ENCODE results near the gene CAMKMT.

CAMKMT gene

GRCh38 chr2:44651974-44652373, 290.2 kb downstream of the CAMKMT start:
- DNase-seq (ENCODE audit: low spot score): no peak

- no peak for DNase-seq (ENCODE audit: low spot score)
These were observed 291.0 kb downstream of the CAMKMT start for GRCh38 chr2:44652701-44653100.

GRCh38 chr2:44655401-44655864, 293.7 kb downstream of the CAMKMT start:
- no peak for DNase-seq (ENCODE audit: low spot score)

DNA sequence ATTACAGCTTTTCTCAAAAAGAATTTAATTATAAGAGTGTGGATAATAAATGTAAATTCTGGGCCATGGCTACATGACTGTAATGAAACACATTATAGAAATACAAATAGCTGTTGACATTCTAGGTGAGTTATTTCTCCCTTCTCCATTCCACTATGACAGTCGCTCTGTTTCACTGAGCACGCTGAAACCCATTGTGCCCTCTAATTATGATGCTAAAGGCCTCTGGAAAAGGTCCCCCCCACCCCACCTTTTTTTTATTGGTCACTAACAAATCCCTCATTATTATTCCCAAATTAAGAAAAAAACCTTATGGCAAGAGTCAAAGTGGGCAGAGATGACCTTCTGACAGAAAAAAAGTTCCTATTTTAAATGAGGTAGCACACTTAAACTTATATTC, 294.7 kb downstream of the CAMKMT start:
- DNase-seq (ENCODE audit: low spot score): no peak

- DNase-seq (ENCODE audit: low spot score): no peak
These were observed 301.8 kb downstream of the CAMKMT start for GRCh38 chr2:44663471-44664073.

DNA sequence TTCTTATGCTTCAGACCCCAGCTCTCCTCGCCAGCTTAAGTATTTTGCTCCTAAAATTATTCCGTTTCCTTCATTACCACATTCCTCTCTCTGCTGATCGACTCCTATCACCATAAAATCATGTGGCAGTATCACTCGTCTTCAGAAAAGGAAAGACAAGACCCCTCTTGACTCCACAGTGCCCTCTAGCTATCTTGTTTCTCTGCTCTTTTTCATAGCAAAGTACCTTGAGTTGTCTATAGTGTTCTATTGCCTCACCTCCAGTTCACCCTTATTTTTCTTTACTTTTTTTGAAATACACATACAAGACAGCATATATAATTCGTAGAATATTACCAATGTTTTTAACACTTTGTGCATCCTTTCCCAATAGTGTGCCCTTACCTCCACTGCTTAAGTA, 306.6 kb downstream of the CAMKMT start:
- DNase-seq (ENCODE audit: low spot score): peak; percentile 53

- no peak for DNase-seq (ENCODE audit: low spot score)
These were observed 309.5 kb downstream of the CAMKMT start for GRCh38 chr2:44671276-44671675.

GRCh38 chr2:44671916-44672315, 310.2 kb downstream of the CAMKMT start:
- DNase-seq (ENCODE audit: low spot score): no peak

DNA sequence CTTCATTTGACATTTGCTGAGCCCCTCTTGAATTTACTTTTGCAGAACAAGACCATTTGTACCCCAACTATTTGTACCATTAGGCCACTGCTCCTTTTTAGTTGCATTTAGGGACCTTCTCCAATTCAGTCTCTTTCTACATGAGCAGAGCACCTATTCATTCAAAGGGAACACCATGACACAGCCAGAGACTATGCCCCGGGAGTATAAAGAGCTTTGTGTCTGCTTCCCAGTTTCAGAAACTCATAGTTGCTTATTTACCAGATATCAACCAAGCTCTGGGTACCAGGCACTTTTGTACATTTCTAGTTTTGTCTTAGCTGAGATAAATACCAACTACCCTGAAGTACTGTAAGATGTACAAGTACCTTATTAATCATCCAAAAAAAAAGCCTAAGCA, 310.7 kb downstream of the CAMKMT start:
- DNase-seq (ENCODE audit: low spot score): no peak

- no peak for DNase-seq (ENCODE audit: low spot score)
These were observed 312.9 kb downstream of the CAMKMT start for GRCh38 chr2:44674473-44675284.

- DNase-seq (ENCODE audit: low spot score): no peak
These were observed 314.6 kb downstream of the CAMKMT start for GRCh38 chr2:44676379-44676778.

DNA sequence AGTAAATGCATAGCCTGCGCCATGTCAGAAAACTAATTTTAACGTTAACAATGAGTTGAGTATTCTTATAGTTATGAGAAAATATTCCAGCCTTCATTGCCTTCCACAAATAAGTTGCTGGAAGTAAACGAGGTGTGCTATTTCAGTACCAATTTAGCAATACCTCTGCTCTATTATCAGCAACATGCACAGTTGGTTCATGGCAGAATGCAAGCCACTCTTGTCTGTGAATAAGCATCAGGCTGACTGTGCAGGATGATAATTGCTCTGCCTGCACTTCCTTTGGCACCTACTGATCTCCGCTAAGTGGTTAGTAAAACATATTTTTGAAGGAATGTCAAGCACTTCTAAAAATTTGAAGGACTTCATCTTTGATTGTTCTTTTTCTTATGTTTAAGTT, 317.8 kb downstream of the CAMKMT start:
- DNase-seq (ENCODE audit: low spot score): no peak

GRCh38 chr2:44679990-44680389, 318.2 kb downstream of the CAMKMT start:
- no peak for DNase-seq (ENCODE audit: low spot score)

DNA sequence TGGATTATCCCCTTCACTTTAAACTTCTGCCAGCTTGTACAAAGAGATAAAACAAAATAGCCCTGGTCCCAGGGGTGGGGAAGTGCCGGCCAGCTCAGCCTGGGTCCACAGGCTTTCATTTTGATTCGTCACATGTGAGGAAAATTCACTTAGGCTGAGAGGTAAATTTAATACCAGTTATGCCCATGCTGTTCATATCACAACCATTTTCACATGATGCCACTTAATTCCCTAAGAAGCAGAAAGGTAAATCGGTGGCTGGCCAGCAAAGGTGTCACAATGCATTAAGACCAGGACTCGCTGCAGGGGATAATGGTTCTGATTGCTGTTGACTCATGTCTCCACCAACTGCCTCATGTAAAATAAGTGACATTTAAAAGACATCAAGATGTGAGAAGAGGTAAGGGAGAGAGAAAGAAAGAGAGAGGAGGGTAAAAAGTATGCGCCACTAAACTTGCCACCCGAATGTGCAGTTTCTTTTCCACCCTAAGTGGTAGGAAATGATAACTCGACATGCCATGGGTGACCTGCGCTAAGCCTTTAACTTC, 318.8 kb downstream of the CAMKMT start:
- no peak for DNase-seq (ENCODE audit: low spot score)

DNA sequence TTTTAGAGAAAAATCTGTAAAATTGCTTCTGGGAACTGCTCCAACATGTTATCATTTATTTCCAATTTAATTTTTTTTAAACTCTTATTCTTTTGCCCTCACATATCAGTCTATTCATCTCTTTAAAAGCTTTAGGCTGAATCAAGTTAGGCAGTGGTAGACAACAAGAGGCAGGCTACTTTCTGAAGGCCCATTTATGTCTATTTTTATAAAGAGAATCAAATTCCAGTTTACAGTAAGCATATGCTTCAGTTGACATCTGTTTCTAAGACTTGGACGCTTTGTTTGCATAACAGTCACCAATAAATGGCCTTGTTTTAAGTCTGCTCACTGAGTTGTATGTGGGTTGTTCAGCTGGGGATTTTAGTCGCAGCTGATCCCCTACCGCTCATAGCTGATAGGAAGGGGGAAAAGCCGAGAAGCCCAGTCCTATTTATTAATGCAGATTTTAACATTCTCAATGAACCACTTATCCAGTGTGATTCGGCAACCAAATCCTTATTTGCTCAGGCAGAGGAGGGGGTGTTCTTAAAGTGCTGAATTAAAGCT, 319.3 kb downstream of the CAMKMT start:
- peak; percentile 33 for DNase-seq (ENCODE audit: low spot score)

GRCh38 chr2:44682459-44682858, 320.7 kb downstream of the CAMKMT start:
- no peak for DNase-seq (ENCODE audit: low spot score)

DNA sequence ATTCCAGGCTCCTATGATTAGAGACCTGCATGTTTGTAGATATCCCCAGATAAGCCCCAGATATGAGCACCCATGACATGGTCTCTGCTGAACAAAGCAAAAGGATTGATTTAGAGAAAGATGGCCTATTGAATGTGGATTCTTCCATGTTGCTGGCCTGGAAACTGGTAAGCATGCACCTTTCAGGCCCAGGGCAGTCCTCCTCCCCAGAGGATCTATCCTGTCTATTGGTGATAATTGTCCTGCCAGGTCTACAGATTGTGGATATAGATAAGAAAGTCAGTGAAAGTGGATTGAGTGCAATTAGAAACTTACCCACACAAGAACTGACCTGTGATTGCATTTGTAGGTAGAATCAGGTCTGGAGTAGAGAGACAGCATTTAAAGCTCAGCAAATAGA, 322.8 kb downstream of the CAMKMT start:
- no peak for DNase-seq (ENCODE audit: low spot score)

- DNase-seq (ENCODE audit: low spot score): no peak
These were observed 324.8 kb downstream of the CAMKMT start for GRCh38 chr2:44686561-44686960.

- DNase-seq (ENCODE audit: low spot score): no peak
These were observed 326.1 kb downstream of the CAMKMT start for GRCh38 chr2:44687686-44688455.

GRCh38 chr2:44688456-44689124, 326.8 kb downstream of the CAMKMT start:
- no peak for DNase-seq (ENCODE audit: low spot score)

DNA sequence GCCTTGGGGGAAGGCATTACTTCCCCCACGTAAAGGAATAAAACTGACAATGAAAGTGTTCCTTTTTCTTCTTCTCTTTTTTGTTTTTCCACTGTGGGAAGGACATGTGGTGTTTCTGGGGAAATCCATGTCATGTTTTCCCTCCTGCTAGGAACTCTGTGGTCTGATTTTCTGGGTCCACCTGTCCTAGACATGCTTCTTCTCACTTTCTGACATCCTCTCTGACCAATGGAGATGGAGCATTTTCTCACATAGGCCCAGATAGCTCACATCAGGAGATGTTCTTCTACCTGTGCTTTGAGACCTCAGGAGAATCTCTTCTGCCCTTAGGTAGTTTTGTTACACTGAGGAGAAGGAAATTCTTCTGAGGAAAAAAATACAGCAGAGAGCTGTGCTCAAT, 327.8 kb downstream of the CAMKMT start:
- DNase-seq (ENCODE audit: low spot score): no peak

All from NAMALWA (cell line).